ENCODE data around the gene IL19. TPM values are rescaled to one million over a fixed set of nuclear protein-coding genes. Genes with fewer than 3 reads are reported as not detected.

Gene IL19
- total RNA-seq, 1 experiment from 2014 or later, result not detected

DNA sequence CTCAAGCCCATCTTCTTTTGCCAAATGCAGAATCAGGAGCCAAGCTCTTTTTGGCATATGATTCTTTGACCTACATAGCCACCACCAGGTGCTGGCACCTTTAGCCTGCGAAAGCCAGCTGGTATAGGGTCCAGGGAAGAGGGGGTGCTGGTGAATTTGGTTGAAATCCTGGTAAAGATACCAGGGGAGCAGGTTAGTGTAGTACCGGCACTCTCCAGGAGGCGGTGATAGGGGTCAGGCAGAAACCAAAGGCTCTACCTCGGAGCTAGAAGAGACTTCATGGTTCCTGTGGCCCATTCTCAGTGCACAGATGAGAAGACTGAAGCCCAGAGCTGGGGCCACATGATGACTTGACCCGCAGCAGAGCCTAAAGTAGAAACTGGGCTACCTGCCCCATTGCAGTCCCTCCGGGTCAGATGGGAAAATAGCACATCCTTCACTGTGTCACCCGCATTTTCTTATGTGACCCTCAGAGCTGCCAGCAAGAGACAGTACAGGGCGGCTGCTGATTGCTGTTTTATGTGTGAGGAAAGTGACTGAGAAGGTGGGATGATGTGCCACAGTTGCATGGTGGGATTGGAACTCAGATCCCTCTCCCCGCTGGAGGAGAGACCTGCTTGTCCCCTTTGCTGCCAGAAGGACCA lies 36.0 kb upstream of the IL19 start:
- H3K36me3 ChIP-seq, result peaks cover 71% of the 10 kb centered on the region
- H3K4me3 ChIP-seq, result no peak overlapping the region
- peaks cover 9% of the 10 kb centered on the region for H3K4me1 ChIP-seq (replicated peaks)
- DNase-seq (ENCODE audit: low read depth in 1 of 2, low spot score in 2 of 2), result peak in 1 of 2 experiments; percentile 69
- no peaks in the 10 kb centered on the region for H3K9me3 ChIP-seq (replicated peaks)
- no peak overlapping the region for H3K27ac ChIP-seq
- no peaks in the 10 kb centered on the region for H3K27me3 ChIP-seq (replicated peaks)

DNA sequence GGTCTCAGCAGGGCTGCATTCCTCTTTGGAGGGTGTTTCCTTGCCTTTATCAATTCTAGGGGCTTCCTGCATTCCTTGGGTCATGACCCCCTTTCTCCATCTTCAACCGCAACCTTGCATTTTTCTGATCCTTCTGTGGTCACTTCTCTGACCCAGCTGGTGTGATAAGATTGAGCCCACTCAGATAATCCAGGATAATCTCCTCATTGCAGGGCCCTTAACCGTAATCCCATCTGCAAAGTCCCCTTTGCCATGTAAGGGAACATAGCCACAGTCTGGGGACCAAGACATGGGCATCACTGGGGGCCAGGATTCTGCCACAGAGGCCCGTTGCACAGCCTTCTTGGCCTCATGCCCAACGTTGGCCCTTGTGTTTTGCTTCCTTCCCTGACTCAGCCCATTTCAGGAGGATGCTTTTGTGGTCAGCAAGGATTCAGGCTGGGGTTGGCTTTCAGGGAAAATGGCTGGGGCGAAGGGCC lies 35.0 kb upstream of the IL19 start:
- Histone ChIP-seq H3K9me3 (replicated peaks) (no peaks in the 10 kb centered on the region), H3K4me1 (replicated peaks) (peaks cover 9% of the 10 kb centered on the region), H3K36me3 (peaks cover 61% of the 10 kb centered on the region), H3K27me3 (replicated peaks) (no peaks in the 10 kb centered on the region), H3K27ac (no peak overlapping the region), H3K4me3 (no peak overlapping the region)
- DNase-seq (ENCODE audit: low read depth in 1 of 2, low spot score in 2 of 2), result no peak

DNA sequence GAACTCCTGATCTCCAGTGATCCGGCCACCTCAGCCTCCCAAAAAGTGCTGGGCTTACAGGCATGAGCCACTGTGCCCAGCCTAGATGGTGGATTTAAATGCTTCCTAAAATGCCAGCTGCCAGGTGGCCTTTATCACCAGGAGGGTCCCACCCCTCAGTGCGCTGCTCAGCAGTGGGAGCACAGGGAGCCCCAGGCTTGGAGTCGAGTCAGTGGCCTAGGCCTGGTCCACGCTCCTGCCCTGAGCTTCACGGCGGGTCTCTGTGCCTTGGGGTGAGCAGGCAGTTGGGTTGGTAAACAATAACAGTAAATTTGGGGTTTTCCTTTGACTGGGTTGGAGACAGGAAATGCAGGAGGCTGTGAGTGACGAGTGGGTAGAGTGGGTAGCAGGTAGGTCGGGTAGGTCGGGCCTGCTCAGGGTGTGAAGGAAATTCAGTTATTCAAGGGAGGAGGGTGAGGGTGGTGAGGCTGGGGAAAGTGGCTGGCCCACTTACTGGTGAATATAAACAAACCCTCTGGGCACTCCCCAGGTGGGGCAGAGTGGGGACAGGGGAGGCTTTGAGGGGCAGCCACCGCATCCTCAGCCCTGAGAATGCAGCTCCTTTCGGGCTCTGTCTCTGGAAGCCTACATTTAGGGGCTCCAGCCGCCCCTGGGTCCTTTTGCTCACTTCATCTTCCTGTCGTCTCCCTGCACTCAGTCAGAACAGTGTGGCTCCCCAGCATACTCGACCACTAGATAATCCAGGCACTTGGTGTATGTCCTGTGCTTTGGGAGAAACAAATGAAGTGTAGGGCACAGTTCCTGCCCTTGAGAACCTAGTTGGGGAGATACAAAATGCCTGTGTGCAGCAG lies 33.5 kb upstream of the IL19 start:
- H3K27me3 ChIP-seq (replicated peaks), result no peaks in the 10 kb centered on the region
- no peak overlapping the region for H3K27ac ChIP-seq
- DNase-seq (ENCODE audit: low read depth in 1 of 2, low spot score in 2 of 2), result no peak
- peaks cover 9% of the 10 kb centered on the region for H3K4me1 ChIP-seq (replicated peaks)
- peaks cover 46% of the 10 kb centered on the region for H3K36me3 ChIP-seq
- no peaks in the 10 kb centered on the region for H3K9me3 ChIP-seq (replicated peaks)
- no peak overlapping the region for H3K4me3 ChIP-seq

DNA sequence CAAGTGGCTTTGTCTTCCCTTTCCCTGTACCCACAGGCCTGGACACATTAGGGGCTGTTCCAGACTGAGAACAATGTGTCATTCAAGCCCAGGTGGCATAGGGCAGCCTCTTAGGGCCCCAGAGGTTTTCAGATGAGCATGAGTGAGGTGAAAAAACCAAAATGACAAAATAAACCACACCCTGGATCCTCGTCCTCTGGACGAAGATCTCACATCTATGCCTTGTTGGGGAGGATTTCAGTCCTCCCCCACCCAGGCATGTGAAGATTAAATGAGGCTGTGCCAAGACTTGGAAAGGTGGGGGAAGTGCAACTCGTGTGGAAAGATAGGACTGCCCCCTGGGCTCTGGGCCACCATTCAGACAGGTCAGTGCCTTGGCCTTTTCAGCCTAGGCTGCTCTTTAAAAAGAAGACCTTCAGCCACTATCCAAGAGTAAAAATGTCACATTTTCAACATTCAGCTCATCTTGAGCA lies 32.8 kb upstream of the IL19 start:
- no peak overlapping the region for H3K4me3 ChIP-seq
- peaks cover 40% of the 10 kb centered on the region for H3K36me3 ChIP-seq
- no peak overlapping the region for H3K27ac ChIP-seq
- peaks cover 9% of the 10 kb centered on the region for H3K4me1 ChIP-seq (replicated peaks)
- DNase-seq (ENCODE audit: low read depth in 1 of 2, low spot score in 2 of 2), result no peak
- no peaks in the 10 kb centered on the region for H3K9me3 ChIP-seq (replicated peaks)
- H3K27me3 ChIP-seq (replicated peaks), result no peaks in the 10 kb centered on the region

DNA sequence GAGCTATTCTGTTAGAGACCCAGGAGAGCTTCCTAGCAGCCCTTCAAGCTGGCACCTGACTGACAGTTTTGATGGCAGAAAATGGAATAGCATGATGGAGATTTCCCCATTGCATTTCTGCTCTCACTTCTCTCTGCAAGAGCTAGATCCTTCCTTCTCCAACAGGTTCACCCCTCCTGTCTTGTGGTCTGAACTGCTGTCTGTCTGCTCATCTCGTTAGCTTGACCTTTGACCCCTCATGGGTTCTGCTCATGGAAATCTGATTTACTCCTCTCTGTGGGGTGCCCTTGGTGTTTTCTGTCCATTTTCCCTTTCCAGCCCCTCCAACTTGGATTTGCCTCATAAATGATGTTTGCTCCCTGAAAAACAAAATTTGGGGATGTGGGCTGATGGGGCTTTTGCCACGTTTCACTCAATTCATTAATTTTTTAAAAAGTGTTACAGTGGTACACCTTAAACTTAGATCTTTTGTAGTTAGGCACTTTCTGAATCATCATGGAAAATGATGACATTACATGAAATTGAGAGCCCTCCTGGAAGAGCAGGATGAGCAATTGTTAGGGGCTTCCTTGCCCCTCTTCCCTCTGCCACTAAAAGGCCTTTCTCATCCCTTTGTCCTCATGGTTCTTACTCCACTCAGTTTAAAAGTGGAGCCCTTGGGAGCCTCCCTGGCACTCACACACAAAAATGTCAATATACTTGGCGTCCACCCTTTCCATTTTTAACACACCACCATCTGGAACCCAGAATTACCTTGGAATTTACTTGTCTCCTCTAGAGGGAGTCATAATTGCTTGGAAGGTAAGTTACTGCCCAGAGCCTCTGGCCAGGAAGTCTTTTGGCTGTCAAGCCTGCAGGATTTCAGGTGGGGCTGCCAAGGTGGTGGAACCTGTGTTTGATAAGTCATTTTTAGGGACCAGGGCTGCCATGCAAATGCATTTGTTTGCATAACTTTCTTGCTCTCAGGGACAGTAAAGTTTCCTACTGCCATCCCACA lies 31.9 kb upstream of the IL19 start:
- H3K27ac ChIP-seq, result no peak overlapping the region
- no peaks in the 10 kb centered on the region for H3K9me3 ChIP-seq (replicated peaks)
- no peaks in the 10 kb centered on the region for H3K27me3 ChIP-seq (replicated peaks)
- DNase-seq (ENCODE audit: low read depth in 1 of 2, low spot score in 2 of 2), result peak in 1 of 2 experiments; percentile 28
- no peak overlapping the region for H3K4me3 ChIP-seq
- H3K36me3 ChIP-seq, result peaks cover 34% of the 10 kb centered on the region
- peaks cover 9% of the 10 kb centered on the region for H3K4me1 ChIP-seq (replicated peaks)

DNA sequence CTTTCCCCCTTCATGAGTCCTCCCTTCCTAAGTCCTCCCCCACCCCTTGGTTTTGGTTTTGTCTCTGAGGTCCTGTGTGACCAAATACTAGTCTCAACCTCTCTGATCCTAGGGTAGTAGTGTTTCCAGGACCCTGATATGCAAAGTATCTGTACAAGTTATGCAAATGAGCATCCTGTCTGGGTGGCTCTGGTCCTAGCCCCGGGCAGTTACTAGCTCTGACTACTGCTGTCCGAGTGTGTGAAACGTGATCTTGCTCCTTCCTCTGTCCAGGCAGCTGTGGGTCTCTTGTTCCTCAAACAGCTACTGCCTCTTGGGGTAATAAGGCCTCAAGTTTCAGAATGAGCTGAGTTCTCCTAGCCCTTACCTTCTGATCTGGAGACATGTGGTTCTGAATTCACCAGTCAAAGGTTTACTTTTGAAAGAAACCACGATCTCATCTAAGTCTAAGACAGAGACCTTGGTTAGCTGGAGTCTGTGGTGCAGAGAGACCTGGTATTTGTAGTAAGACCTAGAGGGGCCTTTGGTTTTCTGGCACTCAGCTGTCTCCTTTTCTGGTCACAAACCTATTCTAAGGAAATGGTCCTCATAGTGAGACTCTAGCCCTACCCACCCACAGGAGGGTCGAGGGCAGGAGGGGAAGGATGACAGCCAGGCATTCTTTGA lies 31.0 kb upstream of the IL19 start:
- no peak overlapping the region for H3K27ac ChIP-seq
- H3K27me3 ChIP-seq (replicated peaks), result no peaks in the 10 kb centered on the region
- peaks cover 14% of the 10 kb centered on the region for H3K4me1 ChIP-seq (replicated peaks)
- H3K4me3 ChIP-seq, result no peak overlapping the region
- no peak for DNase-seq (ENCODE audit: low read depth in 1 of 2, low spot score in 2 of 2)
- peaks cover 26% of the 10 kb centered on the region for H3K36me3 ChIP-seq
- no peaks in the 10 kb centered on the region for H3K9me3 ChIP-seq (replicated peaks)

DNA sequence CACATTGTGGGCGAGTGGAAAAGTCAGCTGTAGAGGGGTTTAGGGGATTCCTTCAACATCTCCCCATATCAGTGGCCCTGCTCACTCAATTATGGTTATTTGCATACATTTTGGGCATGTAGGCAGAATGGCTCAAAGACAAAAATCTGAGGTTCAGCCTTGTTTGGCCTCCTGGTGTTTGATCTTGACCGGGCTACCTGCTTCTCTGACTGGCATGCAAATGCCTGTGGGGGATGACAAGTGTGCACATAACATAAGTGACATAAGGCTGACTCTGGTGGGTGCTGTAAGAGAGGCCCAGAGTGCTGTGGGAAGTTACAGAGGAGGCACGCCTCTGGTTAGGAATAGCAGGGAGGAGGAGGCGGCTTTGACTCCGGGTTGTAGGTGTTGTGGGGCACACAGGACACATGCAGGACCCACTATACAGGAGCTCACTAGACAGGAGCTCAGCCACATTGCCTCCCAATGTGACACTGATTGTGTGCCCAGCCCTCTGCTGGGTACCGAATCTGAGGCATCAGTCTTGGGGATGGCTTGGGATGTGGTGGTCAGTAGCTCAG lies 29.4 kb upstream of the IL19 start:
- H3K27me3 ChIP-seq (replicated peaks), result no peaks in the 10 kb centered on the region
- H3K4me1 ChIP-seq (replicated peaks), result peaks cover 12% of the 10 kb centered on the region
- DNase-seq (ENCODE audit: low read depth in 1 of 2, low spot score in 2 of 2), result no peak
- no peak overlapping the region for H3K27ac ChIP-seq
- peaks cover 9% of the 10 kb centered on the region for H3K36me3 ChIP-seq
- no peak overlapping the region for H3K4me3 ChIP-seq
- no peaks in the 10 kb centered on the region for H3K9me3 ChIP-seq (replicated peaks)

DNA sequence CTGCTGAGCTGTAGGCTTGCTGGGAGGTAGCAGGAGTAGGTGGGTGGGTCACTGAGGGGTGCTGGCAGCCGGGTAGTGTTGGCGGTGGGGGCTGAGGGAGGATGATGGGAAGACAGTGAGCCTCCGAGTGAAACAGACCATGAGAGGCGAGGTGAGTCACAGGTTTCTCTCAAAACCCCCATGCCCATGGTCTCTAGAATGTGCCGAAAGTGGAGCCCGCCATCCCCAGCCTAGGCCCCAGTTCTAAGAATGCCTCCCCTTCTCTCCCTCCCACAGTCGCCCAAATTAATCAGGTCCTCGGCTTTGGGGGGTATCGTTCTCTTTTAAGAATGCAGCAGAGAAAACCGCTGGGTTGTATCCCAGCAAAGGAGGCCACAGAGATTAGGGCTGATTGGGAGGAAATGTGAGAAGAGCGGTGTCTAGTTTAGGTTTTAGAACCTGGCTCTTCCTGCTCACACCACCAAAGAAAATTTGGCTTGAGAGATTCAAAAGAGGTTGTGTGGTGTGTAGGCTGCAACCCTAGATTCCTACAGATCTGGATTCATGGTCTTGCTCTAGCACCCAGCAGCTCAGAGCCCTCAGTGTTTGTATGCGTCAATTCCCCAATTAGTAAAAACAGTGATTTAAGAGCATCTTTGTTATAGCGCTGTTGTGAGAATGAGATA lies 27.7 kb upstream of the IL19 start:
- no peaks in the 10 kb centered on the region for H3K27me3 ChIP-seq (replicated peaks)
- no peaks in the 10 kb centered on the region for H3K36me3 ChIP-seq
- no peak overlapping the region for H3K4me3 ChIP-seq
- peaks cover 11% of the 10 kb centered on the region for H3K4me1 ChIP-seq (replicated peaks)
- no peak for DNase-seq (ENCODE audit: low read depth in 1 of 2, low spot score in 2 of 2)
- no peak overlapping the region for H3K27ac ChIP-seq
- H3K9me3 ChIP-seq (replicated peaks), result no peaks in the 10 kb centered on the region

DNA sequence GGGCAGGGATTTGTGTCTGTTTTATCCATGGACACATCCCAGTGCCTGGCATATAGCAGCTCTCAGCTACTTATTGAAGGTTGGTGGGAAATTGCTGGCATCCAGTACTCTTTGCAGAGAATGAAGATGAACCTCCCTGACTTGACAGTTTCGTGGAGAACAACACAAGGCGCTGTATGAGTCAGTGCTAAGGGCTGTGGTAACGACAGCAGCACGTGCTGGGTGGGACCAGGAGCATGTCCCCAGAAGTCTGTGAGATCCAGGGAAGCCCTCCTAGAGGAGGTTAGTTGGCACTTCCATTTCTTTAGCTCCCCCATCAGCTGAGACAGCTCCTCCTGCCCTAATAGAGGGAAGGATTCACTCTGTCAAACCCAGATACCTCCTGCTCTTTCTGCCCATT lies 25.9 kb upstream of the IL19 start:
- H3K27me3 ChIP-seq (replicated peaks), result no peaks in the 10 kb centered on the region
- peak in 1 of 2 experiments; percentile 25 for DNase-seq (ENCODE audit: low read depth in 1 of 2, low spot score in 2 of 2)
- no peaks in the 10 kb centered on the region for H3K9me3 ChIP-seq (replicated peaks)
- H3K27ac ChIP-seq, result no peak overlapping the region
- no peaks in the 10 kb centered on the region for H3K36me3 ChIP-seq
- peaks cover 11% of the 10 kb centered on the region for H3K4me1 ChIP-seq (replicated peaks)
- no peak overlapping the region for H3K4me3 ChIP-seq

DNA sequence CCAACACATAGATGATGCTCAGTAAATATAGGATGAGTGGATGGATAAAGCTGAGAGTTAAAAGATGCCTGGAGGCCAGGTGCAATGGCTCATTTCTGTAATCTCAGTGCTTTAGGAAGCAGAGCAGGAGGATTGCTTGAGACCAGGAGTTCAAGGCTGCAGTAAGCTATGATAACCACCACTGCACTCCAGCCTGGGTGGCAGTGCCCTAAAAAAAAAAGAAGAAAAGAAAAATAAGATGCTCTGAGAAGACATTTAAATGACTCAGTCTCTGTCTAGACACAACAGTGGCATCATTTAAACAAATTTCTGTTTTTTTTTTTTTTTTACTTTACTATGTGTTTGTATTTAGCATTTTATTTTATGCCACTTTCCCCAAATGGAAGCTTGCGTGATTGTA lies 25.3 kb upstream of the IL19 start:
- H3K4me1 ChIP-seq (replicated peaks), result peaks cover 11% of the 10 kb centered on the region
- no peaks in the 10 kb centered on the region for H3K27me3 ChIP-seq (replicated peaks)
- DNase-seq (ENCODE audit: low read depth in 1 of 2, low spot score in 2 of 2), result peak in 1 of 2 experiments; percentile 38
- no peak overlapping the region for H3K27ac ChIP-seq
- H3K4me3 ChIP-seq, result no peak overlapping the region
- no peaks in the 10 kb centered on the region for H3K9me3 ChIP-seq (replicated peaks)
- H3K36me3 ChIP-seq, result no peaks in the 10 kb centered on the region

DNA sequence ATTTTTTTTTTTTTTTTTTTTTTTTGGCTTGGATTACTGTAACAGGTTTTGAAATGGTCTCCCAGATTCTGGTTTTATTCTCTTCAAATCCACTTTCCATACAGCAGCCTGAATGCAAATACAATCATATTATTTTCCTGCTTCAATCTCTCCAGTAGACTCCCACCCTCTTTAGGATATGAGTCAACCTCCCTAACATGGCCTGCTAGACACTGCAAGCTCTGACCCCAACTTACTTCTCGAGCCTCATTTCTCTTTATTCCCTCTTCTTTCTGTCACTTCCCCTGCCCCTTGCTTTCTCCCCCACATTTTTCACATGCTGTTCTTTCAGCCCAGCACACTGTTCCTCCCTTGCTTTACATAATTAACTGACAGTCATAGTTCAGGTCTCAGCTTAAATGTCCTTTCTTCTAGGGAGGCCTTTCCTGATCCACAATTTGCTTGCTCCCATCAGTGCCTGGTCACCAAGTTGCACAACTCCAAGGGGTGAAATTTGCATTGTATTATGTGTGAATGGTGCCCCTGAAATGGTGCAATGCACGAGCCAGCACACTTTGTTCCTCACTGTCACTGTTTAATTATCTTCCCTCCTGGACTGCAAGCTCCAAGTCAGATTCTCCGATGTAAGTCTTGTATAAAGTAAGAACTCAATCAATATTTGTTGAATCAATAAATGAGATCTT lies 22.1 kb upstream of the IL19 start:
- peaks cover 20% of the 10 kb centered on the region for H3K4me1 ChIP-seq (replicated peaks)
- no peak overlapping the region for H3K27ac ChIP-seq
- no peak overlapping the region for H3K4me3 ChIP-seq
- no peaks in the 10 kb centered on the region for H3K9me3 ChIP-seq (replicated peaks)
- H3K27me3 ChIP-seq (replicated peaks), result no peaks in the 10 kb centered on the region
- no peaks in the 10 kb centered on the region for H3K36me3 ChIP-seq
- DNase-seq (ENCODE audit: low read depth in 1 of 2, low spot score in 2 of 2), result no peak

DNA sequence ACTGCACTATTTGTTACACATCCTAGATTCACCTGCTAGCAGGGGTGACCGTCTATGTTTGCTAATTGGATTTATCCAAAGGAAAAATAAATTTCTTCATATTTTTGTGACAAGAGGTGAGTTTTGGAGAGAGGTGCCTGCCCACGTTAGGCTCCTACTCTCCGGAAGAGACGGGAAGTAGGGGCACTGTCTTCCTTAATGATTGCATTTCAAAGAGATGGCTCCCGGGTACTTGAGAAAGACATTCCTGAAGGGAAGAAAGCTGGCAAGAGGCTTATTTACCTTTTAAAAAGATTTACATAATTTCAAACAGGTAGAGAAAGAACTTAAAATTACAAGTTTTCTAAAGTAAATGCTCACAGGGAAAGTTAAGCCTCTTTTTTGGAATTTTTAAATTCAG lies 18.7 kb upstream of the IL19 start:
- Histone ChIP-seq H3K9me3 (replicated peaks) (no peaks in the 10 kb centered on the region), H3K36me3 (no peaks in the 10 kb centered on the region), H3K4me3 (no peak overlapping the region)

More for the DNA sequence above, 18.7 kb upstream of the IL19 start:
- Histone ChIP-seq H3K27me3 (replicated peaks) (no peaks in the 10 kb centered on the region), H3K27ac (no peak overlapping the region), H3K4me1 (replicated peaks) (peaks cover 16% of the 10 kb centered on the region)
- no peak for DNase-seq (ENCODE audit: low read depth in 1 of 2, low spot score in 2 of 2)

All from SJSA1 (cell line).